HG03139 (cell line): ENCODE results near the gene KIAA0753.
"Not testable (repeated sequence)": the region's sequence is repeated elsewhere in the genome, so short reads cannot be mapped to it uniquely, and the experiment has no call there.

Source experiments
- ATAC-seq: cut with Tn5 transposase; IDR thresholded peaks from one replicate; pipeline ENCODE4 v1.9.1; 2021; ENCODE audit not compliant: unreplicated experiment

KIAA0753 gene

GRCh38 chr17:6668727-6669425 is 28.4 kb upstream of the KIAA0753 start:
- ATAC-seq, result no peak

DNA sequence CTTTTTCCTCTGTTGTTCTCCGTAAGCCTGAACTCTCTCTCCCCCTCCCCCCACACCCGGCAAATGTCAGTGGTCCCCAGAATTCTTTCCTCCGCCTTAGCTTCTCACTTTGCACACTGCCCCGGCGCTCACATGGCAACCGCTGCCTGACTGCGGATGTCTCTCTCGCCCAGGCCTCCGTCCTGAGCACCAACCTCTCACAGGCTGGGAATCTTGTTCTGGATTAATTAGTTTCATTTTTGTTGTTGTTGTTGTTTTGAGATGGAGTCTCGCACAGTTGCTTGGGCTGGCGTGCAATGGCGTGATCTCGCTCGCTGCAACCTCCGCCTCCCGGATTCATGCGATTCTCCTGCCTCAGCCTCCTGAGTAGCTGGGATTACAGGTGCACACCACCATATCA is 27.7 kb upstream of the KIAA0753 start:
- no peak for ATAC-seq

GRCh38 chr17:6667516-6667915 is 27.0 kb upstream of the KIAA0753 start:
- no peak for ATAC-seq

- no peak for ATAC-seq
Observed at GRCh38 chr17:6666557-6666956, 26.0 kb upstream of the KIAA0753 start.

- no peak for ATAC-seq
Observed at GRCh38 chr17:6666077-6666521, 25.6 kb upstream of the KIAA0753 start.

- not testable (repeated sequence) for ATAC-seq
Observed at GRCh38 chr17:6663200-6663599, 22.7 kb upstream of the KIAA0753 start.

DNA sequence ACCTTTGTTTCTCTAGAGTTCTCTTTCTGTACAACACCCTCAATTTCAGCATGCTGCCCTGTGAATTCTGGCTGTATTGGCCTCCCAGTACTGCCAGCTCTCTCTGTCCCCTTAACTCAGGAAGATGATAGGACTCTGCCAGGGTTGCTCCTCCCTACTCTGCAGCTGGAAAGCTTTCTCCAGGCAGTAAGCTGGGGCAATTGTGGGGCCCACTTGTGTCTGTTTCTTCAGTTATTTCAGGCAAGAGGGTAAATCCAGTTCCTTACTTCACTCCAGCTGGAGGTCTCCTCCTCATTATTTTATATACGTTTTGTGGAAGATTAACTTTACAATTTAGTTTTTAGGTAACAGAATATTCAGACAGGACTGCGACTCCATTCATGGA is 20.9 kb upstream of the KIAA0753 start:
- no peak for ATAC-seq

DNA sequence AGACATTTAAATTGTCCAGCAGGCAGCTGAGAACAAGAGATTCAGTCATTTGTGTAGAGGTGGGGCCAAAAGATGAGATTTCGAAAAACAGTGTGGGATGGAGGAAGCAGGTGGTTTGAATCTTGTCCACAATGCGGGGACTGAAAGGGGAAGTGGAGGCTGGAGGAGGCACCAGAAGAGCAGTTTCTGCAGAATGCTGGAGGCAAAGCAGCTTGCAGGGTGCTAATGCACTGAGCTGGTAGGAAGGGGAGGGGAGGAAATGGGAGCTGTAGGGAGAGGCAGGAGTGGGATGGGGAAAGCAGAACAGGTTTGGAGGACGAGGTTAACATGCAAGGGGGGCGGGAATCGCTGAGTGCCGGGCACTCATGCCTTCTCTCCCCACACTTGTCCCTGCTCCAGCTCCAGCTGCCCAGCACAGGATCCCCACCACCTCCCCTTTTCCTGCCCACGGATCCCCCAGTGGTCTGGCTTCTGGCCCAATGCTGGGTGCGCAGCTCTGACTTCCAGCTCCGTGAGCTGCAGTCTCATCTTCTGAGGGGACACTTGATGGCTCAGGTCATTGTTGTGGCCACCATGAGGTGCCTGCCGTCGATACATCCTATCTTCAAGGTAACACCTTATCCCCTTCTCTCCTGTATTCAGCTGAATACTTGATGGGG is 20.4 kb upstream of the KIAA0753 start:
- ATAC-seq, result peak; percentile 71

GRCh38 chr17:6660101-6660500 is 19.6 kb upstream of the KIAA0753 start:
- no peak for ATAC-seq

- ATAC-seq, result not testable (repeated sequence)
Observed at GRCh38 chr17:6658411-6658810, 17.9 kb upstream of the KIAA0753 start.

- ATAC-seq, result no peak
Observed at GRCh38 chr17:6657633-6658287, 17.2 kb upstream of the KIAA0753 start.

GRCh38 chr17:6656797-6657632 is 16.5 kb upstream of the KIAA0753 start:
- ATAC-seq, result not testable (repeated sequence)

DNA sequence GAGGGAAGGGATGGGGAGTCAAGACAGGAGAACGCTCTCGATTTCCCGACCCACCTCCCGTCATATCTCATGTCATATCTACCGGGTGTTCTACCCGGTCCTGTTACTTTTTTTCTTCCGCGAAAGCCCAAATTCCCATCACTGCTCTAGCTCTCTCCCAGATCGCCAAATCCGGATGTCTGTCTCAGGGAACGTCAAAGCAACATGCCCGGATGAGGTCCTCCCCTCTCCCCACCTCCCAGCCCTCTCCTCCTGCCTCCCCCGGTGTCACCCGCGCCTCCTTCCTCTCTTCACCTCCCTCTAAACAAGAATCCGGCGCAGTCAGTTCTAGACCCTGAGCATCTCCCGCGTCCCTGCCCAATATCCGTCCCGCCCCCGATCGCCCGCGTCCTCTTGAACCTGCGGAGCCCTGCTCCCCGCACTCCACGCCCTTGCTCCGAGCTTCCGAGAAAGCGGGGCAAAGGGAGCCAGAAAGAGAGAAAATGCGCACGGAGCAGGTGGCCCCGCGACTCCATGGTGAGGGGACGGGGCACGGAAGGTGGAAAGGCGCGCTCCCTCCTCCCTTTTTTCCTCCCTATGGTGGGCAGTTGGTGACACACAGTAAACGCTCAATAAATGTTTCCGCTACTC is 15.3 kb upstream of the KIAA0753 start:
- not testable (repeated sequence) for ATAC-seq

- ATAC-seq, result no peak
Observed at GRCh38 chr17:6654841-6655731, 14.6 kb upstream of the KIAA0753 start.

DNA sequence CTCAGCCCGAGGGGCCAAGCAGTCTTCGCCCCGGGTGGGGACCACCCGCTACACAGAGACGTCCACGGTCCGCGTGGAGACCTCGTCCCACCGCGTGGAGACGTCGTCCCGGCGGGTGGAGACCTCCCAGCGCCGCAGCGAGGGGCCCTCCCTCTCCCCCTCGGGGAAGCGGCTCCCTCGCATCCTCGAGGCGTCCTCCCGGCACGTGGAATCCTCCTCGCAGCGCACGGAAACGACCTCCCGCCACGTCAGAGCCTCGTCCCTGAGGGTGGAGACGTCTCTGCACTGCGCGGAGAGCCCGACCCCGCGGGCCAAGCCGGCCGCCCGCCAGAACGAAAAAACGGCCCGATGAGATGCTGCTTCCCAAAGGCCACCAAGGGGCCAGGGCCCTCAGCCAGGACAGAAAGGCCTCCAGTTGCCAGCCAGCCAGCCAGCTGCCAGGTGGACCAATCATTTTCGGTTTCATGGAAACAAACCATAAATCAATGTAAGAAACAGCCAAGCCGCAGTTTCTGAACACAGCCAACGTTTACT is 11.5 kb upstream of the KIAA0753 start:
- peak; percentile 13 for ATAC-seq

- peak; percentile 71 for ATAC-seq
Observed at GRCh38 chr17:6651354-6651918, 10.9 kb upstream of the KIAA0753 start, which contains the start of the genes C17orf100 and MED31. TSS of gene C17orf100 (plus strand) at chr17:6651762. CDS start at chr17:6651914, 152 bp downstream. TSS of gene MED31 (minus strand) at chr17:6651605. CDS start at chr17:6651528, 77 bp downstream.

GRCh38 chr17:6648181-6648580 is 7.7 kb upstream of the KIAA0753 start:
- no peak for ATAC-seq

GRCh38 chr17:6643451-6644125 is 3.1 kb upstream of the KIAA0753 start:
- no peak for ATAC-seq
